GM12875 (cell line): Measurements from ENCODE around the gene ACSF2.

Experiments
- H3K4me3 ChIP-seq: one replicate; pipeline ENCODE4 v1.5.1; 2011; ENCODE audit warnings: low read depth, low read length, control low read depth
- CTCF ChIP-seq: IDR thresholded peaks from 2 replicates; pipeline ENCODE4 v1.5.1; 2011; ENCODE audit warnings: low read depth, mild to moderate bottlenecking, control low read depth, inconsistent platforms, low read length, moderate library complexity, borderline replicate concordance; ENCODE audit not compliant: insufficient read depth

ACSF2 gene

GRCh38 chr17:50444841-50445715 is 19.1 kb downstream of the ACSF2 start:
- no peak for TF ChIP-seq CTCF
- no peak overlapping the region for H3K4me3 ChIP-seq

GRCh38 chr17:50445730-50446325 is 19.8 kb downstream of the ACSF2 start:
- TF ChIP-seq CTCF, result no peak
- H3K4me3 ChIP-seq, result no peak overlapping the region

- TF ChIP-seq CTCF, result no peak
Measured at GRCh38 chr17:50447870-50448595, 22.0 kb downstream of the ACSF2 start.

GRCh38 chr17:50448643-50449042 is 22.6 kb downstream of the ACSF2 start:
- no peak overlapping the region for H3K4me3 ChIP-seq
- no peak for TF ChIP-seq CTCF

More at GRCh38 chr17:50447870-50448595, 22.0 kb downstream of the ACSF2 start:
- H3K4me3 ChIP-seq, result no peak overlapping the region

GRCh38 chr17:50451943-50452629 is 26.1 kb downstream of the ACSF2 start:
- no peak for TF ChIP-seq CTCF
- no peak overlapping the region for H3K4me3 ChIP-seq

GRCh38 chr17:50452630-50453300 is 26.7 kb downstream of the ACSF2 start:
- TF ChIP-seq CTCF, result no peak
- no peak overlapping the region for H3K4me3 ChIP-seq
